Measurements from ENCODE around the gene ATP10A. TPM values are rescaled to one million over a fixed set of nuclear protein-coding genes. Genes with fewer than 3 reads are reported as not detected.

ATP10A gene
- polyA plus RNA-seq, 1 donor from 2014 or later: not detected

GRCh38 chr15:25804451-25804850 is 58.7 kb downstream of the ATP10A start:
- Histone ChIP-seq H3K36me3 (ENCODE audit: insufficient read depth, low read length) (no peaks in the 10 kb centered on the region), H3K79me2 (replicated peaks; ENCODE audit: insufficient read depth, low read length) (no peaks in the 10 kb centered on the region)

GRCh38 chr15:25803541-25803940 is 59.6 kb downstream of the ATP10A start:
- H3K4me3 ChIP-seq (ENCODE audit: low read length): no peak overlapping the region
- H2AFZ ChIP-seq (ENCODE audit: low read depth, low read length): no peak overlapping the region
- no peaks in the 10 kb centered on the region for H3K36me3 ChIP-seq (ENCODE audit: insufficient read depth, low read length)
- H3K4me2 ChIP-seq (ENCODE audit: low read length): no peak overlapping the region
- H3K27me3 ChIP-seq (ENCODE audit: insufficient read depth, low read depth, low read length): no peaks in the 10 kb centered on the region
- H4K20me1 ChIP-seq (ENCODE audit: insufficient read depth): no peaks in the 10 kb centered on the region
- no peaks in the 10 kb centered on the region for H3F3A ChIP-seq (ENCODE audit: insufficient read depth, low read length, poor library complexity, severe bottlenecking)
- H3K9ac ChIP-seq (ENCODE audit: low read length): no peak overlapping the region
- H3K9me3 ChIP-seq (ENCODE audit: low read length): no peaks in the 10 kb centered on the region
- H3K27ac ChIP-seq (ENCODE audit: low read length): no peak overlapping the region
- no peaks in the 10 kb centered on the region for H3K79me2 ChIP-seq (replicated peaks; ENCODE audit: insufficient read depth, low read length)
- no peaks in the 10 kb centered on the region for H3K9me2 ChIP-seq (ENCODE audit: insufficient read depth, low read length)
- TF ChIP-seq TAF1 (IDR thresholded peaks at IDR 0.05; ENCODE audit: low read depth) (no peak), POLR2AphosphoS5 (IDR thresholded peaks at IDR 0.05) (no peak), MXI1 (conservative IDR thresholded peaks at IDR 0.05; ENCODE audit: poor library complexity, severe bottlenecking) (no peak), SMC3 (conservative IDR thresholded peaks at IDR 0.05; ENCODE audit: poor library complexity) (no peak), EZH2 (IDR thresholded peaks at IDR 0.05; ENCODE audit: borderline replicate concordance, insufficient read depth, low read length, poor library complexity, severe bottlenecking) (no peak), RAD21 (conservative IDR thresholded peaks at IDR 0.05) (no peak), EP300 (conservative IDR thresholded peaks at IDR 0.05; ENCODE audit: poor library complexity, severe bottlenecking) (no peak), REST (IDR thresholded peaks at IDR 0.05; ENCODE audit: borderline replicate concordance) (no peak)

More at GRCh38 chr15:25804451-25804850, 58.7 kb downstream of the ATP10A start:
- no peak overlapping the region for H3K4me3 ChIP-seq (ENCODE audit: low read length)
- H2AFZ ChIP-seq (ENCODE audit: low read depth, low read length): no peak overlapping the region
- no peaks in the 10 kb centered on the region for H3K27me3 ChIP-seq (ENCODE audit: insufficient read depth, low read depth, low read length)
- no peaks in the 10 kb centered on the region for H3K9me3 ChIP-seq (ENCODE audit: low read length)
- no peaks in the 10 kb centered on the region for H3F3A ChIP-seq (ENCODE audit: insufficient read depth, low read length, poor library complexity, severe bottlenecking)
- no peaks in the 10 kb centered on the region for H4K20me1 ChIP-seq (ENCODE audit: insufficient read depth)
- H3K9ac ChIP-seq (ENCODE audit: low read length): no peak overlapping the region
- H3K4me2 ChIP-seq (ENCODE audit: low read length): no peak overlapping the region
- H3K27ac ChIP-seq (ENCODE audit: low read length): no peak overlapping the region
- H3K9me2 ChIP-seq (ENCODE audit: insufficient read depth, low read length): no peaks in the 10 kb centered on the region
- no peak for TF ChIP-seq SMC3 (conservative IDR thresholded peaks at IDR 0.05; ENCODE audit: poor library complexity)
- no peak for TF ChIP-seq CTCF (IDR thresholded peaks at IDR 0.05; ENCODE audit: poor library complexity, severe bottlenecking)
- no peak for TF ChIP-seq EP300 (conservative IDR thresholded peaks at IDR 0.05; ENCODE audit: poor library complexity, severe bottlenecking)
- TF ChIP-seq POLR2AphosphoS5 (IDR thresholded peaks at IDR 0.05): no peak
- no peak for TF ChIP-seq MXI1 (conservative IDR thresholded peaks at IDR 0.05; ENCODE audit: poor library complexity, severe bottlenecking)
- no peak for TF ChIP-seq RAD21 (conservative IDR thresholded peaks at IDR 0.05)
- TF ChIP-seq REST (IDR thresholded peaks at IDR 0.05; ENCODE audit: borderline replicate concordance): no peak
- no peak for TF ChIP-seq TAF1 (IDR thresholded peaks at IDR 0.05; ENCODE audit: low read depth)
- no peak for TF ChIP-seq EZH2 (IDR thresholded peaks at IDR 0.05; ENCODE audit: borderline replicate concordance, insufficient read depth, low read length, poor library complexity, severe bottlenecking)

Data from neural cell (in vitro differentiated cells).